Mesenchymal stem cell (in vitro differentiated cells and primary cell): ENCODE results near the gene PWP1.

ENCODE experiments used
- DNase-seq: peaks from one replicate; pipeline ENCODE4 v3.0.0-alpha.2; 2013
- H2AFZ ChIP-seq: one replicate; pipeline ENCODE4 v1.6.1; 2013; ENCODE audit warnings: low read depth, mild to moderate bottlenecking, control low read depth, inconsistent platforms, low read length, moderate library complexity
- H2AK5ac ChIP-seq: 2 replicates; pipeline ENCODE4 v1.6.1; 2013; ENCODE audit warnings: low read length, moderate library complexity, mild to moderate bottlenecking, inconsistent platforms; ENCODE audit not compliant: severe bottlenecking
- H2BK120ac ChIP-seq: one replicate; pipeline ENCODE4 v1.6.1; 2013; ENCODE audit warnings: low read depth, mild to moderate bottlenecking, inconsistent platforms, low read length, moderate library complexity
- H2BK12ac ChIP-seq, 2 experiments: one replicate each; pipeline ENCODE4 v1.6.1; 2013; ENCODE audit warnings: inconsistent platforms in 2 of 2, low read length in 2 of 2, mild to moderate bottlenecking in 2 of 2, moderate library complexity in 2 of 2, control low read depth in 1 of 2
- H2BK15ac ChIP-seq: one replicate; pipeline ENCODE4 v1.6.1; 2013; ENCODE audit warnings: mild to moderate bottlenecking, low read depth, inconsistent platforms; ENCODE audit not compliant: poor library complexity, severe bottlenecking
- H2BK5ac ChIP-seq: 2 replicates; pipeline ENCODE4 v1.6.1; 2013; ENCODE audit warnings: low read depth, mild to moderate bottlenecking, low read length, control low read depth, inconsistent platforms; ENCODE audit not compliant: poor library complexity, severe bottlenecking
- H3K14ac ChIP-seq, 2 experiments: one replicate each; pipeline ENCODE4 v1.6.1; 2013; ENCODE audit warnings: inconsistent platforms in 2 of 2, low read length in 2 of 2, control low read depth in 1 of 2, mild to moderate bottlenecking in 1 of 2, moderate library complexity in 1 of 2
- H3K18ac ChIP-seq, 2 experiments: one replicate each; pipeline ENCODE4 v1.6.1; 2013; ENCODE audit warnings: inconsistent platforms in 2 of 2, low read length in 2 of 2, control low read depth in 1 of 2, low read depth in 1 of 2, mild to moderate bottlenecking in 1 of 2
- H3K23ac ChIP-seq, 2 experiments: one replicate each; pipeline ENCODE4 v1.6.1; 2013; ENCODE audit warnings: inconsistent platforms in 2 of 2, low read length in 2 of 2, mild to moderate bottlenecking in 2 of 2, moderate library complexity in 2 of 2, control low read depth in 1 of 2
- H3K27ac ChIP-seq: 2 replicates; pipeline ENCODE4 v1.5.1; 2013; ENCODE audit warnings: mild to moderate bottlenecking, moderate library complexity, low read length, control low read depth, inconsistent platforms; ENCODE audit not compliant: poor library complexity, severe bottlenecking
- H3K27me3 ChIP-seq, 2 experiments: 2 replicates each; pipeline versions ENCODE4 v1.6.1 to v1.7.0; 2013; ENCODE audit warnings: low read length in 2 of 2, mild to moderate bottlenecking in 2 of 2, moderate library complexity in 2 of 2, control low read depth in 1 of 2, inconsistent platforms in 1 of 2; ENCODE audit not compliant: control insufficient read depth in 1 of 2, insufficient read depth in 1 of 2
- H3K36me3 ChIP-seq, 2 experiments: 2 replicates each; pipeline versions ENCODE4 v1.6.1 to v1.7.0; 2013; ENCODE audit warnings: low read length in 2 of 2, control low read depth in 1 of 2, inconsistent platforms in 1 of 2, low read depth in 1 of 2, mild to moderate bottlenecking in 1 of 2; ENCODE audit not compliant: insufficient read depth in 2 of 2, control insufficient read depth in 1 of 2
- H3K4ac ChIP-seq, 2 experiments: one replicate each; pipeline ENCODE4 v1.6.1; 2013; ENCODE audit warnings: inconsistent platforms in 2 of 2, low read length in 2 of 2, mild to moderate bottlenecking in 2 of 2, moderate library complexity in 2 of 2, control low read depth in 1 of 2, low read depth in 1 of 2
- H3K4me1 ChIP-seq: 2 replicates; pipeline ENCODE4 v1.6.1; 2013; ENCODE audit warnings: low read depth, low read length, control low read depth; ENCODE audit not compliant: control insufficient read depth, insufficient read depth
- H3K4me2 ChIP-seq: 2 replicates; pipeline ENCODE4 v1.6.1; 2013; ENCODE audit warnings: low read length, mild to moderate bottlenecking, inconsistent platforms; ENCODE audit not compliant: poor library complexity, severe bottlenecking
- H3K4me3 ChIP-seq, 2 experiments: 2 replicates each; pipeline versions ENCODE4 v1.5.1 to v1.7.0; 2013; ENCODE audit warnings: low read length in 2 of 2, mild to moderate bottlenecking in 2 of 2, control low read depth in 1 of 2, low read depth in 1 of 2; ENCODE audit not compliant: insufficient read depth in 1 of 2
- H3K79me1 ChIP-seq: replicated peaks from 2 replicates; pipeline ENCODE4 v1.6.1; 2013; ENCODE audit warnings: mild to moderate bottlenecking, control low read depth, low read length, inconsistent platforms; ENCODE audit not compliant: poor library complexity, severe bottlenecking
- H3K9ac ChIP-seq: 2 replicates; pipeline ENCODE4 v1.7.0; 2013; ENCODE audit warnings: mild to moderate bottlenecking, low read length, moderate library complexity
- H3K9me3 ChIP-seq: 2 replicates; pipeline ENCODE4 v1.7.0; 2013; ENCODE audit warnings: mild to moderate bottlenecking, low read length; ENCODE audit not compliant: control insufficient read depth
- H4K8ac ChIP-seq: one replicate; pipeline ENCODE4 v1.6.1; 2013; ENCODE audit warnings: inconsistent platforms, mild to moderate bottlenecking, low read length, moderate library complexity
- H4K91ac ChIP-seq: one replicate; pipeline ENCODE4 v1.6.1; 2013; ENCODE audit warnings: mild to moderate bottlenecking, low read length, inconsistent platforms
- WGBS: methylation state at CpG from one replicate; pipeline ENCODE4 v1.1.7; 2013; ENCODE audit warnings: mixed read lengths; 5-methylcytosine and 5-hydroxymethylcytosine counted together

PWP1 gene

DNA sequence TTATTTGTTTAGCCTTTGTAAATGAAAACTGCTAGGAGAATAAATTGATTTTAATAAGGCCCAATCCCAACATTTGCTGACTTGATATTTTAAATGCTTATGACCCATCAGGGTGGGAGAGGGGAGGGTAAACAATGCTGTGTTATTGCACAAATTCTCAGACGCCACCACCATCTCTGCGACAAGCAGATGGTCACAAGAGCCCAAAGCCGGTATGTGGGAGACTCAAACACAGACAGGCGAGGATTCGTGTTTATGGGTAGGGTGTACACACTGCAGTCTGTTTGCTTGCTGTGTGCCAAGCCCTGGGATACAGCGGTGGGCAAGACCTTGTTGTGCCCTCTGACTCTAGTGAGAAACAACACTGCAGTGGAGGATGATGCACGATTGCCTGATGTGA is 39.2 kb upstream of the PWP1 start:
- no peak overlapping the region for H3K4me2 ChIP-seq
- no peaks in the 10 kb centered on the region for H3K9me3 ChIP-seq
- no peak overlapping the region for H2AK5ac ChIP-seq
- no peak overlapping the region for H3K18ac ChIP-seq
- H3K27me3 ChIP-seq = peaks cover 0 to 13% of the 10 kb centered on the region in 2 experiments
- no peaks in the 10 kb centered on the region for H3K79me1 ChIP-seq
- H3K4ac ChIP-seq = no peak overlapping the region
- no peak for DNase-seq
- no peak overlapping the region for H3K4me3 ChIP-seq
- no peak overlapping the region for H3K9ac ChIP-seq
- no peak overlapping the region for H2BK15ac ChIP-seq
- H4K8ac ChIP-seq = no peak overlapping the region
- H2AFZ ChIP-seq = no peak overlapping the region
- 92% methylated on average over 7 of the region's 7 CpGs for WGBS
- H3K4me1 ChIP-seq = peaks cover 9% of the 10 kb centered on the region
- no peak overlapping the region for H2BK5ac ChIP-seq
- H2BK12ac ChIP-seq = no peak overlapping the region
- H2BK120ac ChIP-seq = no peak overlapping the region
- no peak overlapping the region for H4K91ac ChIP-seq
- no peak overlapping the region for H3K14ac ChIP-seq
- no peaks in the 10 kb centered on the region for H3K36me3 ChIP-seq
- no peak overlapping the region for H3K27ac ChIP-seq
- no peak overlapping the region for H3K23ac ChIP-seq

GRCh38 chr12:107649661-107650061 is 35.9 kb upstream of the PWP1 start:
- Histone ChIP-seq H3K4me3 (no peak overlapping the region), H3K27ac (no peak overlapping the region), H4K8ac (no peak overlapping the region), H2AK5ac (no peak overlapping the region), H4K91ac (no peak overlapping the region), H3K4me1 (peaks cover 11% of the 10 kb centered on the region), H2BK15ac (no peak overlapping the region), H3K23ac (no peak overlapping the region), H3K9ac (peak overlapping the region; percentile 54), H2AFZ (no peak overlapping the region), H3K27me3 (peaks cover 0 to 15% of the 10 kb centered on the region in 2 experiments), H3K4ac (no peak overlapping the region), H3K9me3 (no peaks in the 10 kb centered on the region), H3K4me2 (no peak overlapping the region), H3K14ac (no peak overlapping the region), H2BK120ac (no peak overlapping the region), H3K36me3 (no peaks in the 10 kb centered on the region), H2BK5ac (no peak overlapping the region), H2BK12ac (no peak overlapping the region), H3K79me1 (no peaks in the 10 kb centered on the region), H3K18ac (no peak overlapping the region)
- 68% methylated on average over 4 of the region's 4 CpGs for WGBS
- no peak for DNase-seq

- 81% methylated on average over 10 of the region's 10 CpGs for WGBS
- Histone ChIP-seq H2BK12ac (no peak overlapping the region), H3K4ac (no peak overlapping the region)
Measured at GRCh38 chr12:107650977-107651376, 34.6 kb upstream of the PWP1 start.

GRCh38 chr12:107651571-107652449 is 33.8 kb upstream of the PWP1 start:
- Histone ChIP-seq H3K36me3 (no peaks in the 10 kb centered on the region), H3K23ac (no peak overlapping the region), H3K4ac (no peak overlapping the region), H3K27ac (no peak overlapping the region), H2AK5ac (no peak overlapping the region), H3K79me1 (no peaks in the 10 kb centered on the region), H2BK120ac (no peak overlapping the region), H3K4me1 (peaks cover 2% of the 10 kb centered on the region), H3K4me2 (no peak overlapping the region), H4K91ac (no peak overlapping the region), H2BK12ac (no peak overlapping the region), H3K18ac (no peak overlapping the region), H3K27me3 (peaks cover 0 to 15% of the 10 kb centered on the region in 2 experiments), H3K9me3 (no peaks in the 10 kb centered on the region), H2AFZ (no peak overlapping the region), H2BK15ac (no peak overlapping the region), H4K8ac (no peak overlapping the region), H3K4me3 (no peak overlapping the region), H3K9ac (no peak overlapping the region), H3K14ac (no peak overlapping the region), H2BK5ac (no peak overlapping the region)
- no peak for DNase-seq
- WGBS = 87% methylated on average over 11 of the region's 11 CpGs

More at GRCh38 chr12:107650977-107651376, 34.6 kb upstream of the PWP1 start:
- Histone ChIP-seq H3K27ac (no peak overlapping the region), H2AK5ac (no peak overlapping the region), H3K4me2 (no peak overlapping the region), H2BK120ac (no peak overlapping the region), H2AFZ (no peak overlapping the region), H3K79me1 (no peaks in the 10 kb centered on the region), H3K9ac (no peak overlapping the region), H3K36me3 (no peaks in the 10 kb centered on the region), H3K14ac (no peak overlapping the region), H3K4me1 (peaks cover 6% of the 10 kb centered on the region), H2BK5ac (no peak overlapping the region), H3K23ac (no peak overlapping the region), H2BK15ac (no peak overlapping the region), H4K8ac (no peak overlapping the region), H4K91ac (no peak overlapping the region), H3K27me3 (peaks cover 0 to 15% of the 10 kb centered on the region in 2 experiments), H3K18ac (no peak overlapping the region), H3K4me3 (no peak overlapping the region), H3K9me3 (no peaks in the 10 kb centered on the region)
- DNase-seq = no peak
